WTC11 (cell line): ENCODE measurements around the gene HMX2. TPM values are rescaled to one million over a fixed set of nuclear protein-coding genes. Genes with fewer than 3 reads are reported as not detected.

Source experiments
- AFF4 ChIP-seq: sonication (generic); formaldehyde crosslinking; IDR thresholded peaks from 2 replicates; pipeline ENCODE4 v1.8.1; 2023; ENCODE audit warnings: mild to moderate bottlenecking, missing genetic modification reagents, borderline replicate concordance
- CDX4 ChIP-seq: fragments of 250-450 bp; sonication (Bioruptor Pico); IDR thresholded peaks from 2 replicates; pipeline ENCODE4 v1.9.0; 2021; ENCODE audit warnings: moderate library complexity, mild to moderate bottlenecking, inconsistent platforms, borderline replicate concordance
- CREB1 ChIP-seq: sonication (generic); formaldehyde crosslinking; IDR thresholded peaks from 2 replicates; pipeline ENCODE4 v1.8.0; 2023; ENCODE audit warnings: mild to moderate bottlenecking, missing genetic modification reagents
- E2F4 ChIP-seq: sonication (generic); formaldehyde crosslinking; IDR thresholded peaks from 2 replicates; pipeline ENCODE4 v1.8.1; 2022; ENCODE audit warnings: low read depth, mild to moderate bottlenecking, moderate library complexity, missing genetic modification reagents, borderline replicate concordance
- ELF4 ChIP-seq: sonication (generic); formaldehyde crosslinking; IDR thresholded peaks from 2 replicates; pipeline ENCODE4 v1.8.1; 2022; ENCODE audit warnings: low read depth, mild to moderate bottlenecking, moderate library complexity, missing genetic modification reagents
- GRHL2 ChIP-seq: fragments of 250-450 bp; sonication (Bioruptor Pico); IDR thresholded peaks from 2 replicates; pipeline ENCODE4 v1.8.0; 2022; ENCODE audit warnings: mild to moderate bottlenecking, moderate library complexity; ENCODE audit not compliant: insufficient replicate concordance, severe bottlenecking
- OVOL2 ChIP-seq: fragments of 250-450 bp; sonication (Bioruptor Pico); IDR thresholded peaks from 2 replicates; pipeline ENCODE4 v1.9.0; 2021; ENCODE audit warnings: mild to moderate bottlenecking, borderline replicate concordance
- ZBTB43 ChIP-seq: sonication (generic); formaldehyde crosslinking; IDR thresholded peaks from 2 replicates; pipeline ENCODE4 v1.8.1; 2023; ENCODE audit warnings: mild to moderate bottlenecking, missing genetic modification reagents
- ZMAT4 ChIP-seq: fragments of 250-450 bp; sonication (Bioruptor Pico); IDR thresholded peaks from 2 replicates; pipeline ENCODE4 v1.9.0; 2021; ENCODE audit warnings: mild to moderate bottlenecking
- ZNF232 ChIP-seq: sonication (generic); formaldehyde crosslinking; IDR thresholded peaks from 2 replicates; pipeline ENCODE4 v1.8.0; 2022; ENCODE audit warnings: mild to moderate bottlenecking, missing genetic modification reagents
- ZNF425 ChIP-seq: fragments of 250-450 bp; sonication (Bioruptor Pico); conservative IDR thresholded peaks from 2 replicates; pipeline ENCODE4 v1.9.0; 2021; ENCODE audit warnings: mild to moderate bottlenecking
- total RNA-seq: library from RNA; stranded (reverse); gene quantifications from 3 replicates; pipeline ENCODE4 v1.2.3, GENCODE V29; 2021
- TF ChIP-seq, protein P1 (sequence below): sonication (generic); formaldehyde crosslinking; IDR thresholded peaks from 2 replicates; pipeline ENCODE4 v1.8.0; 2022; ENCODE audit warnings: missing genetic modification reagents
- TF ChIP-seq, protein P2 (sequence below): sonication (generic); formaldehyde crosslinking; conservative IDR thresholded peaks from 2 replicates; pipeline ENCODE4 v1.8.1; 2022; ENCODE audit warnings: mild to moderate bottlenecking, missing genetic modification reagents
- TF ChIP-seq, protein P3 (sequence below): sonication (generic); formaldehyde crosslinking; IDR thresholded peaks from 2 replicates; pipeline ENCODE4 v1.8.1; 2022; ENCODE audit warnings: mild to moderate bottlenecking, moderate library complexity, missing genetic modification reagents
- TF ChIP-seq, protein P4 (sequence below): fragments of 250-450 bp; sonication (Bioruptor Pico); IDR thresholded peaks from 2 replicates; pipeline ENCODE4 v1.9.0; 2021; ENCODE audit warnings: mild to moderate bottlenecking
- TF ChIP-seq, protein P5 (sequence below): sonication (generic); formaldehyde crosslinking; IDR thresholded peaks from 2 replicates; pipeline ENCODE4 v1.8.1; 2023; ENCODE audit warnings: mild to moderate bottlenecking, moderate library complexity, missing genetic modification reagents

The HMX2 gene
- total RNA-seq, 1 experiment from 2014 or later, result 0.59 TPM

GRCh38 chr10:123132576-123133477 lies 15.1 kb upstream of the HMX2 start (continued):
- TF ChIP-seq, protein P1, sequence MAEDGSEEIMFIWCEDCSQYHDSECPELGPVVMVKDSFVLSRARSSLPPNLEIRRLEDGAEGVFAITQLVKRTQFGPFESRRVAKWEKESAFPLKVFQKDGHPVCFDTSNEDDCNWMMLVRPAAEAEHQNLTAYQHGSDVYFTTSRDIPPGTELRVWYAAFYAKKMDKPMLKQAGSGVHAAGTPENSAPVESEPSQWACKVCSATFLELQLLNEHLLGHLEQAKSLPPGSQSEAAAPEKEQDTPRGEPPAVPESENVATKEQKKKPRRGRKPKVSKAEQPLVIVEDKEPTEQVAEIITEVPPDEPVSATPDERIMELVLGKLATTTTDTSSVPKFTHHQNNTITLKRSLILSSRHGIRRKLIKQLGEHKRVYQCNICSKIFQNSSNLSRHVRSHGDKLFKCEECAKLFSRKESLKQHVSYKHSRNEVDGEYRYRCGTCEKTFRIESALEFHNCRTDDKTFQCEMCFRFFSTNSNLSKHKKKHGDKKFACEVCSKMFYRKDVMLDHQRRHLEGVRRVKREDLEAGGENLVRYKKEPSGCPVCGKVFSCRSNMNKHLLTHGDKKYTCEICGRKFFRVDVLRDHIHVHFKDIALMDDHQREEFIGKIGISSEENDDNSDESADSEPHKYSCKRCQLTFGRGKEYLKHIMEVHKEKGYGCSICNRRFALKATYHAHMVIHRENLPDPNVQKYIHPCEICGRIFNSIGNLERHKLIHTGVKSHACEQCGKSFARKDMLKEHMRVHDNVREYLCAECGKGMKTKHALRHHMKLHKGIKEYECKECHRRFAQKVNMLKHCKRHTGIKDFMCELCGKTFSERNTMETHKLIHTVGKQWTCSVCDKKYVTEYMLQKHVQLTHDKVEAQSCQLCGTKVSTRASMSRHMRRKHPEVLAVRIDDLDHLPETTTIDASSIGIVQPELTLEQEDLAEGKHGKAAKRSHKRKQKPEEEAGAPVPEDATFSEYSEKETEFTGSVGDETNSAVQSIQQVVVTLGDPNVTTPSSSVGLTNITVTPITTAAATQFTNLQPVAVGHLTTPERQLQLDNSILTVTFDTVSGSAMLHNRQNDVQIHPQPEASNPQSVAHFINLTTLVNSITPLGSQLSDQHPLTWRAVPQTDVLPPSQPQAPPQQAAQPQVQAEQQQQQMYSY, result no peak
- no peak for TF ChIP-seq ZNF232 (CRISPR knock-in tag)
- TF ChIP-seq GRHL2 (CRISPR knock-in tag), result no peak
- no peak for TF ChIP-seq AFF4 (CRISPR knock-in tag)
- no peak for TF ChIP-seq ZMAT4
- TF ChIP-seq, protein P2, sequence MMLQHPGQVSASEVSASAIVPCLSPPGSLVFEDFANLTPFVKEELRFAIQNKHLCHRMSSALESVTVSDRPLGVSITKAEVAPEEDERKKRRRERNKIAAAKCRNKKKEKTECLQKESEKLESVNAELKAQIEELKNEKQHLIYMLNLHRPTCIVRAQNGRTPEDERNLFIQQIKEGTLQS (CRISPR knock-in tag), result no peak
- TF ChIP-seq, protein P3, sequence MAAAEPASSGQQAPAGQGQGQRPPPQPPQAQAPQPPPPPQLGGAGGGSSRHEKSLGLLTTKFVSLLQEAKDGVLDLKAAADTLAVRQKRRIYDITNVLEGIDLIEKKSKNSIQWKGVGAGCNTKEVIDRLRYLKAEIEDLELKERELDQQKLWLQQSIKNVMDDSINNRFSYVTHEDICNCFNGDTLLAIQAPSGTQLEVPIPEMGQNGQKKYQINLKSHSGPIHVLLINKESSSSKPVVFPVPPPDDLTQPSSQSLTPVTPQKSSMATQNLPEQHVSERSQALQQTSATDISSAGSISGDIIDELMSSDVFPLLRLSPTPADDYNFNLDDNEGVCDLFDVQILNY, result no peak
- TF ChIP-seq OVOL2 (CRISPR knock-in tag), result no peak
- TF ChIP-seq CREB1 (CRISPR knock-in tag), result no peak
- no peak for TF ChIP-seq ZBTB43
- no peak for TF ChIP-seq ELF4 (CRISPR knock-in tag)
- TF ChIP-seq, protein P4, sequence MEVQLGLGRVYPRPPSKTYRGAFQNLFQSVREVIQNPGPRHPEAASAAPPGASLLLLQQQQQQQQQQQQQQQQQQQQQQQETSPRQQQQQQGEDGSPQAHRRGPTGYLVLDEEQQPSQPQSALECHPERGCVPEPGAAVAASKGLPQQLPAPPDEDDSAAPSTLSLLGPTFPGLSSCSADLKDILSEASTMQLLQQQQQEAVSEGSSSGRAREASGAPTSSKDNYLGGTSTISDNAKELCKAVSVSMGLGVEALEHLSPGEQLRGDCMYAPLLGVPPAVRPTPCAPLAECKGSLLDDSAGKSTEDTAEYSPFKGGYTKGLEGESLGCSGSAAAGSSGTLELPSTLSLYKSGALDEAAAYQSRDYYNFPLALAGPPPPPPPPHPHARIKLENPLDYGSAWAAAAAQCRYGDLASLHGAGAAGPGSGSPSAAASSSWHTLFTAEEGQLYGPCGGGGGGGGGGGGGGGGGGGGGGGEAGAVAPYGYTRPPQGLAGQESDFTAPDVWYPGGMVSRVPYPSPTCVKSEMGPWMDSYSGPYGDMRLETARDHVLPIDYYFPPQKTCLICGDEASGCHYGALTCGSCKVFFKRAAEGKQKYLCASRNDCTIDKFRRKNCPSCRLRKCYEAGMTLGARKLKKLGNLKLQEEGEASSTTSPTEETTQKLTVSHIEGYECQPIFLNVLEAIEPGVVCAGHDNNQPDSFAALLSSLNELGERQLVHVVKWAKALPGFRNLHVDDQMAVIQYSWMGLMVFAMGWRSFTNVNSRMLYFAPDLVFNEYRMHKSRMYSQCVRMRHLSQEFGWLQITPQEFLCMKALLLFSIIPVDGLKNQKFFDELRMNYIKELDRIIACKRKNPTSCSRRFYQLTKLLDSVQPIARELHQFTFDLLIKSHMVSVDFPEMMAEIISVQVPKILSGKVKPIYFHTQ (CRISPR knock-in tag), result no peak
- TF ChIP-seq E2F4, result no peak
- TF ChIP-seq ZNF425, result no peak
- TF ChIP-seq CDX4 (CRISPR knock-in tag), result no peak
- TF ChIP-seq, protein P5, sequence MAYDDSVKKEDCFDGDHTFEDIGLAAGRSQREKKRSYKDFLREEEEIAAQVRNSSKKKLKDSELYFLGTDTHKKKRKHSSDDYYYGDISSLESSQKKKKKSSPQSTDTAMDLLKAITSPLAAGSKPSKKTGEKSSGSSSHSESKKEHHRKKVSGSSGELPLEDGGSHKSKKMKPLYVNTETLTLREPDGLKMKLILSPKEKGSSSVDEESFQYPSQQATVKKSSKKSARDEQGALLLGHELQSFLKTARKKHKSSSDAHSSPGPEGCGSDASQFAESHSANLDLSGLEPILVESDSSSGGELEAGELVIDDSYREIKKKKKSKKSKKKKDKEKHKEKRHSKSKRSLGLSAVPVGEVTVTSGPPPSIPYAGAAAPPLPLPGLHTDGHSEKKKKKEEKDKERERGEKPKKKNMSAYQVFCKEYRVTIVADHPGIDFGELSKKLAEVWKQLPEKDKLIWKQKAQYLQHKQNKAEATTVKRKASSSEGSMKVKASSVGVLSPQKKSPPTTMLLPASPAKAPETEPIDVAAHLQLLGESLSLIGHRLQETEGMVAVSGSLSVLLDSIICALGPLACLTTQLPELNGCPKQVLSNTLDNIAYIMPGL, result peak; percentile 85
